ENCODE measurements around the gene BCAS4. TPM values are rescaled to one million over a fixed set of nuclear protein-coding genes. Genes with fewer than 3 reads are reported as not detected.

The BCAS4 gene
- total and polyA plus RNA-seq, 8 donors: 2.9 to 8.2 (median 6.8) TPM

DNA sequence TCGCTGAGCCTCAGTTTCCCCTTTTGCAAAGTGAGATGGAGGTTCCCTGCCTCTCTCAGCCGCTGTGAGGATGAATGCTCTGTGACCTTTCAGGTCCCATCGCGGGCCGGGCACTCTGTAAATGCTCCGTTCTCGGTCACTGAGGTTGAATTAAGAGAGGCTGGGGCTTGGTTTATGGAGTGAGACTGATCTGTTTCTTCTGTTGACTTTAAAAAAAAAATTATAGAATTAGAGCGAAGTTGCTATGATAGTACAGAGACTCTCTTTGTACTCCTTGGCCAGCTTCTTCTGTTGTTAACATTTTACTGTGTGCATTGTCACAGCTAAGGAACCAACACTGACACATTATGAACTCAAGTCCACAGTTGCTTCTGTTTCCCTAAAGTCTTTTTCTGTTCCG lies 72.0 kb downstream of the BCAS4 start:
- DNase-seq: peak in 2 of 4 donors; percentile 31 to 41
- Histone ChIP-seq H3K36me3 (no peaks in the 10 kb centered on the region), H3K27ac (no peak overlapping the region), H3K4me3 (no peak overlapping the region), H3K9me3 (no peaks in the 10 kb centered on the region), H3K27me3 (no peaks in the 10 kb centered on the region), H3K4me1 (no peaks in the 10 kb centered on the region)
- intact Hi-C loops (cut with DNase I): no loop called here
- ATAC-seq: no peak
- TF ChIP-seq, protein P1, sequence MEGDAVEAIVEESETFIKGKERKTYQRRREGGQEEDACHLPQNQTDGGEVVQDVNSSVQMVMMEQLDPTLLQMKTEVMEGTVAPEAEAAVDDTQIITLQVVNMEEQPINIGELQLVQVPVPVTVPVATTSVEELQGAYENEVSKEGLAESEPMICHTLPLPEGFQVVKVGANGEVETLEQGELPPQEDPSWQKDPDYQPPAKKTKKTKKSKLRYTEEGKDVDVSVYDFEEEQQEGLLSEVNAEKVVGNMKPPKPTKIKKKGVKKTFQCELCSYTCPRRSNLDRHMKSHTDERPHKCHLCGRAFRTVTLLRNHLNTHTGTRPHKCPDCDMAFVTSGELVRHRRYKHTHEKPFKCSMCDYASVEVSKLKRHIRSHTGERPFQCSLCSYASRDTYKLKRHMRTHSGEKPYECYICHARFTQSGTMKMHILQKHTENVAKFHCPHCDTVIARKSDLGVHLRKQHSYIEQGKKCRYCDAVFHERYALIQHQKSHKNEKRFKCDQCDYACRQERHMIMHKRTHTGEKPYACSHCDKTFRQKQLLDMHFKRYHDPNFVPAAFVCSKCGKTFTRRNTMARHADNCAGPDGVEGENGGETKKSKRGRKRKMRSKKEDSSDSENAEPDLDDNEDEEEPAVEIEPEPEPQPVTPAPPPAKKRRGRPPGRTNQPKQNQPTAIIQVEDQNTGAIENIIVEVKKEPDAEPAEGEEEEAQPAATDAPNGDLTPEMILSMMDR (IDR thresholded peaks at IDR 0.05): no peak

GRCh38 chr20:50867805-50868204 lies 72.9 kb downstream of the BCAS4 start:
- intact Hi-C loops (cut with DNase I): no loop called here
- no peaks in the 10 kb centered on the region for H3K27me3 ChIP-seq
- no peaks in the 10 kb centered on the region for H3K4me1 ChIP-seq
- H3K36me3 ChIP-seq: no peaks in the 10 kb centered on the region
- ATAC-seq: no peak
- no peak for DNase-seq
- TF ChIP-seq, protein P1 (IDR thresholded peaks at IDR 0.05): no peak
- no peak overlapping the region for H3K4me3 ChIP-seq
- no peaks in the 10 kb centered on the region for H3K9me3 ChIP-seq
- no peak overlapping the region for H3K27ac ChIP-seq

GRCh38 chr20:50868509-50869495 lies 73.9 kb downstream of the BCAS4 start:
- Histone ChIP-seq H3K36me3 (no peaks in the 10 kb centered on the region), H3K27me3 (no peaks in the 10 kb centered on the region), H3K4me3 (no peak overlapping the region), H3K4me1 (no peaks in the 10 kb centered on the region), H3K9me3 (no peaks in the 10 kb centered on the region), H3K27ac (no peak overlapping the region)
- ATAC-seq (no peak), DNase-seq (no peak)
- intact Hi-C loops (cut with DNase I): no loop called here
- TF ChIP-seq, protein P1 (IDR thresholded peaks at IDR 0.05): no peak

GRCh38 chr20:50870561-50871161 lies 75.8 kb downstream of the BCAS4 start:
- TF ChIP-seq, protein P1 (IDR thresholded peaks at IDR 0.05): no peak
- peak in 1 of 4 donors; percentile 58 for DNase-seq
- Histone ChIP-seq H3K4me3 (no peak overlapping the region), H3K27ac (no peak overlapping the region), H3K36me3 (no peaks in the 10 kb centered on the region), H3K4me1 (no peaks in the 10 kb centered on the region), H3K9me3 (no peaks in the 10 kb centered on the region), H3K27me3 (no peaks in the 10 kb centered on the region)
- intact Hi-C loops (cut with DNase I): no loop called here
- ATAC-seq: peak; percentile 20
